ENCODE data around the gene ACYP2.

- TF ChIP-seq ZFP30 (CRISPR knock-in tag; IDR thresholded peaks at IDR 0.05) (no peak), PATZ1 (CRISPR knock-in tag; IDR thresholded peaks at IDR 0.05; ENCODE audit: borderline replicate concordance) (no peak)
Observed at GRCh38 chr2:54213082-54213481, 97.7 kb downstream of the ACYP2 start.
